Activated CD8-positive, alpha-beta memory T cell treated with anti-CD3 and anti-CD28 coated beads, Interleukin-2, amount 50 U/mL, for 48 hours (primary cell): ENCODE results near the gene TNNT3.
A peak's percentile ranks its signal among the peaks of the same experiment; 100 is the strongest.
"Not testable (repeated sequence)": the region's sequence is repeated elsewhere in the genome, so short reads cannot be mapped to it uniquely, and the experiment has no call there.

ENCODE experiments used
- DNase-seq: peaks from one replicate; pipeline ENCODE4 v3.0.0-alpha.2; 2020

The TNNT3 gene

DNA sequence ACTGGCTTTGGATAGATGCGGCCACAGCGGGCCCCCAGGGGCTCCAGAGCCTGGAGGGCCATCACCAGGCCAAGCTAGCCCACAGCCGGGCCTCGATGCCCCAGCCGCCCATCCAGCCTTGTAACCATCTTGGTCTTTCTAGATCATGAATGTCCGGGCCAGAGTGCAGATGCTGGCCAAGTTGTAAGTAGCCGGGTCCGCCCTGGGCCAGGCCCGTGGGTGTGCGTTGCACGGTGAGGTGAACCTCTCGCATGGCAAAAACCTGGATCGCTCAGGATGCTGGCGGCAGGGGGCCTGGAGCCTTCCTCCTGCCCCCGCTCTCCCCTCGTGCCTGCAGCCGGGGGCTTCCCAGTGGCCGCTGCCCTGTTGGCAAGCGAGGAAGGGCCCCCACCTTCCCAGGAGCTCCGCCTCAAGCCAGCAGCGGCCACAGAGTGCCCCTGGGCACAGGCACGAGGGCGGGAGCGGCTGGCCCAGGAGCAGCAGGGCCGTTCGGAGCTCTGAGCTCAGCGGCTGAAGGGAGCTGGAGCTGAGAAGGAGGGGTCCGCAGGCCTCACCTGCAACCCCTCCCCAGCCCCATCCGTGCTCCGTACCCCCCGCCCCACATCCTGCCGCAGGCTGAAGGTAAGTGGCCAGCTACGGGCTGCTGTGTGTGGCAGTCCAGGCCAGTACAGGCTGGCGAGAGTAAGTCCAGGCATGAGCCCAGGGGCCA lies 16.7 kb downstream of the TNNT3 start:
- DNase-seq, result no peak

DNA sequence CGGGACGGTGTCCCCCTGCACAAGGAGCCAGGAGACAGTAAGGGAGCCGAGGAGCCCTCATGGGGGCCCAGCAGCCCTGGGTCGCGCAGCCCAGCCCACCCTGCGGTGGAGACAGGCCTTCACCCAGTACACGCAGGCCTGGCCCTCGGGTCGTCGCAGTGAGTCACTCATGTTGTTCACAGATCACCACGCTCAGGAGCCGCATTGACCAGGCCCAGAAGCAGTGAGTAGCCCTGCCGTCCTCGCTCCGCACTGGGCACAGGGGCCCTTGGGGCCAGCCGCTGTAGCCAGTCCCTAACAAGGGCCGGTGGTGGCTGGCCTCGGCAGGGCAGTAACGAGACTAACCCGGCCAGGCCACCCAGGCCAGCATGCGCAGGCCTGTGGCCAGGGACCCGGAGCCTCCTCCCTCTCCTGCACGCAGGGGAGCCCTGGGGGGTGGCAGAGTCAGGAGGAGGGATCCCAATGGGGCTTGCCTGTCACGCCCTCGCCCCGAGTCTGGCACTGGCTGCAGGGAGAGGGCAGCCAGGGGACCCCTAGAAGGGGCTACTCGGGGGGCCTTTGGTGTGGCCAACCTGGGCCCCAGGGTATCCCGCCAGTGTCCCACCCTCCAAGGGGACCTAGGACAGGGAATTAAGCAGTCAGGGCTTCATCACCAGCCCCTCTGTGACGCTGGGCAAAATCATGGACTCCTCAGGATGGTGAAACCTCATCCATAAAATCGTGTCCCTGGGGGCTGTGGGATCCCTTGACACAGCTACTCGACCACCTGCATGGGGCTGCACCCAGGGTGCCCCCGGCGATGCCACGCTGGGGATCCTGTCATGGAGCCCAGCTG lies 17.5 kb downstream of the TNNT3 start:
- DNase-seq, result no peak

DNA sequence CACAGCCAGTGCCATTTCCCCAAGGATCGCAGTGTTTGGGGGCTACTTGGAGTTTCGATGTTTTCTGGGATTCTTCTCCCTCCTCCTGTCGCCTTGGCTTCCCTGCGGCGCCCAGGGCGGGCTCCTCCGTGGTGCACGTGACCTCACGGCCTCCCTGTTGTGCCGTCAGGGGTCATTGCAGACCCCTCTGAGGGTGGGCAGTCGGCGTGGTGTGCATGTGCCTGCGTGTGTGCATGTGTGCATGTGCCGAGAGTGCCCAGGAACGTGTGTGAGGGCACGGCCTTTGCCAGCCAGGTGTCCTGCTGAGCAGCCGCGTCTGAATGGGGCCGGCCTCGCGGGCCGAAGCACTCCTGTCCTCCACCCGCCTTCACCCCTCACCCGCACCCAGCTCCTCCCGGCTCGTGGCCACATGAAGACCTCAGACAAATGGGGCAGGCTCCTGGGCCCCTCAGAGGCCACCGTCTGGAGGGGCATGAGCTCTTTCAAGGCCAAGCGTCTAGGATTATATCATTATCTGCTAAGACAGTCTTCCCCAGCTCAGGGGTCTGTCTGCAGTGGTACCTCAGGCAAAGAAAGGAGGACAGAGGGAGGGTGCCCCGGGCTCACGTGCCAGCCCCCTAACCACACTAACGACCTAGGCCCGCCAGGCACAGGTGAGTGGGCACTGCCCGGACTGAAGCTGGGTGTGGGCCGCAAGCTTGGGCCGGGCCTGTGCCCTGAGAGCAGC lies 18.3 kb downstream of the TNNT3 start:
- no peak for DNase-seq

DNA sequence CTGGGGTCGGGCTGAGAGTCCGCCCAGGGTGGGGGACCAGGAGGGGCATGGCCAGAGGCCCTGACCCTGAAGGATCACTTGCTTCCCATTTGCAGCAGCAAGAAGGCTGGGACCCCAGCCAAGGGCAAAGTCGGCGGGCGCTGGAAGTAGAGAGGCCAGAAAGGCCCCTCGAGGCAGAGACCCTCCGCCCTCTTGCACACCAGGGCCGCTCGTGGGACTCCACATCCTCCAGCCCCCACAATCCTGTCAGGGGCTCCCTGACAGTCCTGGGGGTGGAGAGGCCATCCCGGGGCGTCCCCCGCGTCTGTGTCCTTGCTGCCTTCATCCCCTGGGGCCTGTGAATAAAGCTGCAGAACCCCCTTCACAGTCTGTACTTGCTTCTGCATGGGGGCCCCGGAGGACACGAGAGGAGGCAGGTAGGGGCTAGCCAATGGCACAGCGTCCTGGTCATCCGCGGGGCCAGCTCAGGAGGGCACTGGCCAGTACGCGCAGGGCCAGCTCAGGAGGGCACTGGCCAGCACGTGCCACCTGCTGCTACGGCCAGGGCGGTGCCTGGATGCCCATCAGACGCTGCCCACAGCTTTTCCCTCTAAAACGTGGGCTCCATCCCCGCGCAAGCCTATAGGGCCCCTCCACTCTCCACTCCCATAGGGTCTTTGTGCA lies 19.0 kb downstream of the TNNT3 start:
- no peak for DNase-seq

DNA sequence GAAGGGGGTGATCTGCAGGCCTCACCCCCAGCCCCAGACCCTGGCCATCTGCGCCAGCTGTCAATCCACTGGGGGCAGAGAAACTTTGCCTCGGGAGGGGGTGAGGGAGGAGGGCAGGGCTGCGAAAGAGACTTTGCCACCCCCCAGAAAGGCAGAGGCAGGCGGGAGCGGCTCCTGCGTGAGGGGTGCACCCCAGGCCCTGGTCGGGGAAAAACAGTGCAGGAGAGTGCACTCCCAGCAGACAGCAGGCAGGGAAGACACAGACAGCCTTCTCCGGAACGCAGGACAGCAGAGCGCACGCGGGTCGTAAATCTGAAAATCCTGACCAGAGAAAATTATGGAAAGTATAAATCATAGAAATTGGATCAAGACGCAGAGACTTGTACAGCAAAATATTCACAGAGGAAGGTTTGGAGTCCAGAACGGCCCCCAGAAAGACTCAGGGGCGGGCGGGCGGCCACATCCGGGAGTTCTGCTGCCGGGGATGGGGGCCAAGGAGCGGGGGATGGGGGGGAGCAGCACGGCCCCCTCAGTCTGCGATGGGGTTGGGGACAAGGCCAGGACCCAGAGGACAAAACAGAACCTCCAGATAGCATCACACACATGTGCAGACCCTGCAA lies 19.6 kb downstream of the TNNT3 start:
- DNase-seq, result no peak

DNA sequence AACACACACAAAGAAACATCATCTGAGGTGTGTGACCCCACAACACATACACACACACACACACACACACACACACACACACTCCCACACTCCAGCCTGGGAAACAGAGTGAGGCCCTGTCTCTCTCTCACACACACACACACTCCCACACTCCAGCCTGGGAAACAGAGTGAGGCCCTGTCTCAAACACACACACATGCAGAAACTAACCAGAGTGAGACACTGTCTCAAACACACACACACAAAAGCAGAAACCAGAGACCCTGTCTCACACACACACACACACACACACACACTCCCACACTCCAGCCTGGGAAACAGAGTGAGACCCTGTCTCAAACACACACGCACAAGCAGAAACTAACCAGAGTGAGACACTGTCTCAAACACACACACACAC lies 20.3 kb downstream of the TNNT3 start:
- DNase-seq, result not testable (repeated sequence)

DNA sequence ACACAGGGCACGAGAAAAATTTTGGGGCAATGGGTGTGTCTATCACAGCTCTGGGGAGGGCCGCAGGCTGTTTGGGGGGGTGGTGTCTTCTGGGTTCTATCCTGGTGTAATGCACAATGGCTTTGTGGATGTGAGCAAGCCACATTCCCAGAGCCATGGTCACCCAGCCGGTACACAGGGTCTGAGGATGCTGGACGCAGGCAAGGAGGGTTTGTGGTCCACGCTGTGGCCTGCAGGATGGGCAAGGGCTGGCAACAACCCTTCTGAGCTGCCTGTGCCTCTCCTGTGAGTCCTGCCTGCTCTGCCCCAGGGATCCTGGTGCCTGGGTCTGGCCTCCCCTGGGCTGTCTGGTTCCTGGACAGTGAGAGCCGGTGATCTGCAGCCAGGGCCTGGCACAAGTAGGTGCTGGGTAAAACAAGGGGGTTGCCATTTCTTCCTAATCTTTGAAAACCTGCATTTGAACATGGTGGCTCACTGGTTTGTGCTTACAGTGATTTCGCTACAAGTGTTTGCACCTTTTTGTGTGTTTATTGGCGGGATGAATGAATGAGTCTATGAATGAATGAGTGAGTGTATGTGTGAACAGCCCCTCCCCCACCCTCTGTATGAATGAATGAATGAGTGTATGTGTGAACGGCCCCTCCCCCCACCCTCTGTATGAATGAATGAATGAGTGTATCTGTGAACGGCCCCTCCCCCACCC lies 23.2 kb downstream of the TNNT3 start:
- DNase-seq, result no peak

DNA sequence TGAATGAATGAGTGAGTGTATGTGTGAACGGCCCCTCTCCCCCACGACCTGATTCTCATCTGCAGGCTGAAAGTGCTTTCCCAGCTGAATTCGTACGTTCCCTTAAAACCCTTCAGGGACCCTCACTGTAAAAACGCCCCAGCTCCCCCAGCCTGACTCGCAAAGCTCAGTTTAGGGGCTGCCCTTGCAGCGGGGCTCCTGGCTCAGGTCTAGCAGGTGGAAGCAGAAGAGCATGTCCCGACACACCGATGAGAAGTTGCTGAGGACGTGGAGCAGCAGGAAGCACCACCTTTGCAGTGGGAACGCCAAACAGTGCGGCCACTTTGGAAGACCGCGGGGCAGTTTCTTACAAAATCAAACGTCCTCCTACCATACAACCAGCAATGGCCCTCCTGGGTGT lies 24.1 kb downstream of the TNNT3 start:
- no peak for DNase-seq

DNA sequence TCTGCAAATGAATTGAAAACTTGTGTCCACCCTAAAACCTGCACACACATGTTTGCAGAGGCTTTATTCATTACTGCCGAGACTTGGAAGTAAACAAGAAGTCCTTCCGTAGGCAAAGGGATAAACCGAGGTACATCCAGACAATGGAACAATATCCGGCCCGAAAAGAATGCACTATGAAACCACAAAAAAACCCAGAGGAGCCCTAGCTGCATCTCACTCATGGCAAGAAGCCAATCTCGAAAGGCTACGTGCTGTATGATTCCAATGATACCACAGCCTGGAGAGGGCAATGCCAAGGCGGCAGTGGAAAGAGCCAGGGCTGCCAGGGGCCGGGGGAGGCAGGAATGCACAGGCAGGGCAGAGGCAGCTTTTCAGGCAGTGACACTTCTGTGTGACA lies 24.5 kb downstream of the TNNT3 start:
- DNase-seq, result no peak

DNA sequence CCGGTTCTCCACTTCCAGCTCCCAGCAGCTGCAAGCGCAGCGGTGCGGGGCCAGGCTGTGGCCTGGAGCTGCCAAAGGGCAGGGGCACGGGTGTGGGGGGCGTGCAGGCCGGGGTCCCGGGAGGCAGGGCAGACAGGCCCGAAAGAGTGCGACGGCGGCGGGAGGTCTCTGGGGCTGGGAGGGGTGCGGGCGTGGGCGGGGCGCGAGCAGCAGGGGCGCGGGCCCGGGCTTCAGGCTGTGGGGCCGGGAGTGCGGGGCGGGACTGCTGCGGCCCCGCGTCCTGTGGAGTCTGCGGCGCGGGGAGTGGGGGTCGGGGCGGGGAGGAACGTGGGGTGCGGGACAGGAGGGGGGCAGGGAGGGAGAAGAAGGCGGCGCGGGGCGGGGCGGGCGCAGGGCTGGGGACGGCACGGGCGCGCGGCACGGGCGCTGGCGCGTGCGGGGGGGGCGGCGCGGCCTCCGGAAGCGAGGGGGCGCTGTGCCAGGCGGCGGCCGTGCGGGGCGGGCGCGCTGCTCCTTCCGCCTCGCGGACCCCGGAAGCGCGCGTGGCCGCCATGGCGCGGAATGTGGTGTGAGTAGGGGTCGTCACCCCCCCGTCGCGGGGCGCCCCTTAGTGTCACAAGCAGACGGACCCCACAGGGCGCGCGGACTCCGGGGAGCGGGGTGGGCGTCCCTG lies 27.4 kb downstream of the TNNT3 start, which contains the start of gene MRPL23:
Gene MRPL23, plus strand, starts transcription at position 521 of the 673 bp plus-strand sequence. Its CDS starts 31 bp downstream, at position 552.
- DNase-seq, result peak; percentile 66

DNA sequence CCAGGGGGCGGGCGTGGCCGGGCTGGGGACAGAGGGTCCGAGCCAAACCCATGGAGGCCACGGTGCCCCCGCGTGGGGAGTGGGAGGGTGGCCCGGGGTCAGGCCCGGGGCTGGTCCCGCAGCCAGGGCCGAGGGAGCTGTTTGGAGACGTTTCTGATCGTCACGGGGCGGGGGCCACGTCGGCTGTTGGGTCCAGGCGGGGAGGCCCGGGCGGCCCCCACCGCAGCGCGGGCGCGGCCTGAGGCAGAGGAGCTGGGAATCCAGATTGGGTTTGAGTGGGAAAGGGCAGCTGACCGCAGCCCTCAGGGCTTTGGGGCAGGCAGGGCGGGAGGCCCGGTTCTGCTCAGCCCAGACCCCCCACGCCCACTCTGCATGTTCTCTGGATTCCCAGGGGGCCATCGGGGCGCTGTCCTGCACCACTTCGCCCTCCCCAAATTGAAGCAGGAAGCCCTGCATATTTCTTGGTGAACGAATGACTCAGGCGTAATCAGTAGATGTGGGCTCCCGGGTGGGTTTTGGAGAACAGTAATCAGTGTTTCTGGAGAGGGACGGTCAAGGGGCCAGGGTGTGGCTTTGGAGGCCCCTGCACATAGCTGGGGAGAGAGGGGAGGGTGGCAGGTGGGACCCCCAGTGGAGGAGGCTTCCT lies 28.2 kb downstream of the TNNT3 start:
- no peak for DNase-seq

DNA sequence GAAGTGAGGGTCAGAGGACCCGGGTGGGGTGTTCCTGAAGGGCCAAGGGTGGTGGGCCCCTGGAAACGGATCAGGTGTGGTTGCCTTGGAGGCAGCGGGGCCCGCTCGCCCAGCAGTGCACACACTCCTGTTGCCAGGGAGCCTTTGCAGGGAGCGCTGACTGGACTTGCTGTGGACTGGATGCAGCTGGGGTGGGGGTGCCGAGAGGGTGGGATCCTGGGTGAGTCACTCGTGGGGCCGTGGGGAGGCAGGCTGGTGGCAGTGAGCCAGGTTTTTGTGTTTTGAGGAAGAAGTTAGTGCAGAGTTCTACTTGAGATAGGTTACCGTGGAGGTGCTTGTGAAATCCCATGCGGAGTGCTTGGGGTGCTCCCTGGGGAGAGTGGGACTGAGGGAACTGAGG lies 28.9 kb downstream of the TNNT3 start:
- DNase-seq, result peak; percentile 13

DNA sequence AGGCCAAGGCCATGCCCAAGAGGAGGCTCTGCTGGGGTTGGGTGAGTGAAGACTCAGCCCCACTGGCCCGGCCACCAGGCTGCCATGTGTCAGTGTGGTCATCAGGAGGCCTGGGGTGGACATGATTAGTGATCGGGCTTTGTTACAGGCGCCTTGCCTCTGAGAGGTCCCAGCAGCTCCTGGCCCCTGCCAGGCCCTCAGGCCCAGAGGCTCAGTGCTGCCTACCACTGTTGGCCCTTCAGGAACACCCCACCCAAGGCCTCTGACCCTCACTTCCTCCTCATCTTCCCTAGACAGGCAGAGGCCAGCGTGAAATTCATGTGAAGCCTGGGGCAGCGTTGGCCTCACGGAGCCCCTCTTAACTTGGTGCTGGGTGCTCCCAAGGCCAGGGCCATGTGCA lies 29.8 kb downstream of the TNNT3 start:
- peak; percentile 36 for DNase-seq

DNA sequence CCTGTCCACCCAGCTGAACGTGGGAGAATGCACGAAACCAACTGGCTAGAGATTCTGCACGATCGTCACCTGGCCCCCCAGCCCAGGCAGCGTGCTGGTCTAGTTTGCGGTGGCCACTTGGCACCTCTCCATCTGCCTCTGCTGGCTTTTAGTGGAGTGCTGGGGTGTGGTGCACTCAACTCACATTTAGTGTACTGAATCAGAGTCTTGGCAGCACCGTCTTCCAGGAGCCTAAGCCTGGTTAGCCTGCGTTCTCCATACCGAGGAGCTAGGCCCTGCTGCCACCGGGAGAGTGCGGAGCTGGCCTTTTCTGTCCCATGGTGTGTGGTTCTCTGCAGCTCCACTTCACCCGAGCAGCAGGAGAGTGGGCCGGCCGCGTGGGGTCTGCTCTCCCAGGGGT lies 30.4 kb downstream of the TNNT3 start:
- DNase-seq, result no peak

DNA sequence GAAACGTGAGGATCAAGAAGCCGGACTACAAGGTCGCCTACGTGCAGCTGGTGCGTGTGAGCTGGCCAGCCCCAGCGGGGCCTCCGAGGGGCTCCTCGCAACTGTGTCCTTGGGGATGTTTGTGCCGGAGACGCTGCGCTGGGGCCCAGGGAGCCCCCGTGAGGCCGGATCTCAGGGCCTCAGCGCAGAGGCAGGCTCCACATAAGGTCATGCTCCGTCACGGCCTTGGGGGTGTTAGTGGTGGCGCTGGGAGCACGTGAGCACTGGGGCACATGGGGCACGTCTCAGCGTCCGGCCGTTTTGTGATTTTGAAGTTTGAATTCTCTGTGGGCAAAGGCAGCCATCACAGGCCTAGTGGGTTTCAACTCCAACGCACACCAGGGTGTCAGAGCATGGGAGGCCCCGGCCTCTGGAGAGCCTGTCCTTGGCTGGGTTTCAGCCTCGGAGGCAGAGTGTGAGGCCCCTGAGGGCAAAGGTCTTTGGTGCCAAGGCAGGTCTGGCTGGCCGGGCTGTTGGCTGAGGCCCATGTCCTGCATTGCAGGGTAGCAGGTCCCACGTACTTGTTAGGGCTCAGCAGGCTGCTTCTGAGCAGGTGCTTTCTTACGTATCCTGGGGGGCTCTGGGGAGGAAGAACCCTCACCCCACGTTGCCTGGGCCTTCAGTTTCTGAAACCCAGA lies 33.4 kb downstream of the TNNT3 start:
- DNase-seq, result peak; percentile 22

DNA sequence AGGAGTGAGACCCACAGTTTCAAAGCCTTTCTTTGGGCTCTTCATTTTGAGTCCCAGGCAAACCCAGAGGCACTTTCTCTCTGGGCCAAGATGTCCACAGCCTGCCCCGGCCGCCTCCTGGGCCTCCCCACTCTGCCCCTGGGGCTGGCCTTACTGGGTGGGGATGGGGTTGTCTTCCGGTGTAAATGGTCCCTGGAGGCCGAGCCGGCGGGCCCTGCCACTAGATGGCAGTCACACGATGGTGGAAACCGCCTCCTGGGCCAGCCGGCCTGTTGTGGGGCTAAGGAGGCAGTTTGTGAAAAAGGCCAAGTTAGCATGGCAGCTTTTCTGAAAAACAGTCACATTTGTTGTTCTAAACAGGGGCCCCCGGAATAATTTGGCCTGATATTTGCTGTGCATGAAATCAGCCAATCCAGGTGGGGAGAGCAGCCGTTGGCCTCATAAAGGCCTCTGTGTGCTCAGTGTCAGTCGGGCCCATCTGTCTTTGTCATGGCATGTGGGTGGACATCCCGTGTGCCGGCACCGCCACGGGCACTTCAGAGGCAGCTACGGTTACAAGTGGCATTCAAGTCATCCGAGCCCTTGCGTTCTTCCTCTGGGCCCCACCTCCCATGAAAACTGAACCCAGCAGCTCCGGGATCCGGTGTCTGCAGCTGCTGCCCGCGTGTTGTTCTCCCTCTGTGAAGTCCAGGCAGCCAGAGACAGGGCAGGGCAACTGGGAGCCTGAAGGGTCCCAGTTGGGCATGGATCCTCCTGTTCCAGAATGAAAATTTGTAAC lies 34.2 kb downstream of the TNNT3 start:
- peak; percentile 59 for DNase-seq

DNA sequence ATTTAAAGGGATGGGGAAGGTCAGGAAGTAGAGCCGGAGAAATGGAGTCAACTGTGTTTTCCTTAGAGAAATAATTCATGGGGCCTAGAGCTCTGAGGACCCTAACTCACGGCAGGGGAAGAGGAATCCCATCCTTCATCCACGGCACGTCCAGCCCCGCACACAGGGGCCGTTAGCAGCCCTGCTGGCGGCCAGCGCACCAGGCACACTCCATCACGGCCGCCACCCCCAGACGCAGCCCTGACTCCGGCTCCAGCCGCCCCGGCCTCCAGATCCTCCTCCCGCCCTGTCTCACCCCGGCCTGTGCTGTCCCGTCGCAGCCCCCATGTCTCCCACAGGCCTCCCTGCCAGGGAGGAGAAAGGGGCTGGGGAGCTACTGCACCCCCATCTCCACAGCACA lies 38.9 kb downstream of the TNNT3 start:
- no peak for DNase-seq

DNA sequence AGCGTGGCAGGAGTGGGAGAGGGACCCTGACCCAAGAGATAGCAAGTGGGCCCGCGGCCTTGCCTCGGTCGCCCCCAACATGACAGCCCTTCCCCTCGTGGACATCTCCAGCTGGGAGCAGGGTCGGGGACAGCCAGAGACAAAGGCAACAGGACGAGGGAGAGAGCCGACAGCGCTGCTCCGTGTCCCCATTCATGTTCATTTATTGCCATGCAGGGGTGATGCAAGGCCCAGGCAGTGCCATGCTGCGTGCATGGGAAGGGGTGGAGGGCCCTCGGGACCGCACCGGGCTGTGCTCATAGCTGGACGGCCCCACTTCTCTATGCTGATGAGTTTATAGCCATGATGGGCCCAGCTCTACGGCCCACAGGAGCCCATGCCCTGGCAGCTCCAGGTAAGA lies 40.3 kb downstream of the TNNT3 start:
- no peak for DNase-seq

DNA sequence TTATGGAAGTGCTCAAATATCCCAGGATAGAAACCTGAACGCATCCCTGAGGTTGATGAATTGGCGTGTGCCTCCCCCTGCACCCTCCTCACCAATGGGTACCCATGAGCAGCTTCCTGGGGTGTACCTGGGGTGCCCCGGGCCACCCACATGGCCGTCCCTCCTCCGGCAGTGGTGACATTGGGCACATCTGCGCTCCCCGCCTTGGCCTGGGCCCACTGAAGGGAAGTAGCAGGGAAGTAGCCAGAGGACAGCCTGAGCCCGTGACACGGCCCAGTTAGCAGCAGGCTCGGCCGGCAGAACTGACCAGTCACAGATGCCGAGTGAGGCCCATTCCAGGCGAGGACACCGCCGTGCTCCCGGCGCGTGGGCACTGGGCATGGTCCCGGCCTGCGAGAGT lies 44.4 kb downstream of the TNNT3 start:
- no peak for DNase-seq
